HG02678 (cell line): ENCODE results near the gene GRAMD2A.
"Not testable (repeated sequence)": the region's sequence is repeated elsewhere in the genome, so short reads cannot be mapped to it uniquely, and the experiment has no call there.

ENCODE experiments used
- ATAC-seq: cut with Tn5 transposase; IDR thresholded peaks from one replicate; pipeline ENCODE4 v1.9.1; 2021; ENCODE audit warnings: mild to moderate bottlenecking, moderate library complexity; ENCODE audit not compliant: unreplicated experiment

GRAMD2A gene

DNA sequence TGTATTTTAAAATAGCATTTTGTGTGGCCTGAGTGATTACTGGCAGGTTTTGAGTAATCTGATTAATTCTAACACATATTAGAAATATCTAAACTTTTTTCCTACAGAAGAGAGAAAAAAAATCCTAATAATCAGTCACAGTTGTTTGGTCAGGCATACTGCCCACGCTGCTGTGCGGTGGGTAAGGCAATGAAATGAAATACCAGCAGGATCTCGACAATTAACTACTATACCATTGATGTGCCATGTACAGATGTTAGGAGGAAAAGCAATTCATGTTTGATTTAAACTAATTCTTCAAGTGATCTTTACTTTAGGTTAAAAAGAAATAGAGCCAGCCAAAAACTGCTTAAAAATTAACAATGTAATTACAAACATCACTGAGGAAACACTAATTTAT, 5.2 kb downstream of the GRAMD2A start:
- ATAC-seq: no peak

GRCh38 chr15:72189250-72189902, 8.2 kb downstream of the GRAMD2A start:
- no peak for ATAC-seq

GRCh38 chr15:72184165-72184811, 13.3 kb downstream of the GRAMD2A start:
- no peak for ATAC-seq

GRCh38 chr15:72183781-72184164, 13.8 kb downstream of the GRAMD2A start:
- ATAC-seq: no peak

GRCh38 chr15:72182673-72183072, 14.9 kb downstream of the GRAMD2A start:
- no peak for ATAC-seq

DNA sequence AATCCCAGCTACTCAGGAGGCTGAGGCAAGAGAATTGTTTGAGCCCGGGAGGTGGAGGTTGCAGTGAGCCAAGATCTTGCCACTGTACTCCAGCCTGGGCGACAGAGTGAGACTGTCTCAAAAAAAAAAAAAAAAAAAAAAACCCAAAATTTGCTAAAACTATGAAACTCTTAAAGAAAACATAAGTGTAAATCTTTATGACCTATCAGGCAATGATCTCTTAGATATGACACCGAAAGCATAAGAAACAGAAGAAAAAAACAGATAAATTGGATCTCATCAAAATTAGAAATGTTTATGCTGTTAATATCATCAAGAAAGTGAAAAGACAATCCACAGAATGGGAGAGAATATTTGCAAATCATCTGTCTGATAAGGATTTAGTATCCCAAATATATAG, 15.3 kb downstream of the GRAMD2A start:
- ATAC-seq: no peak

DNA sequence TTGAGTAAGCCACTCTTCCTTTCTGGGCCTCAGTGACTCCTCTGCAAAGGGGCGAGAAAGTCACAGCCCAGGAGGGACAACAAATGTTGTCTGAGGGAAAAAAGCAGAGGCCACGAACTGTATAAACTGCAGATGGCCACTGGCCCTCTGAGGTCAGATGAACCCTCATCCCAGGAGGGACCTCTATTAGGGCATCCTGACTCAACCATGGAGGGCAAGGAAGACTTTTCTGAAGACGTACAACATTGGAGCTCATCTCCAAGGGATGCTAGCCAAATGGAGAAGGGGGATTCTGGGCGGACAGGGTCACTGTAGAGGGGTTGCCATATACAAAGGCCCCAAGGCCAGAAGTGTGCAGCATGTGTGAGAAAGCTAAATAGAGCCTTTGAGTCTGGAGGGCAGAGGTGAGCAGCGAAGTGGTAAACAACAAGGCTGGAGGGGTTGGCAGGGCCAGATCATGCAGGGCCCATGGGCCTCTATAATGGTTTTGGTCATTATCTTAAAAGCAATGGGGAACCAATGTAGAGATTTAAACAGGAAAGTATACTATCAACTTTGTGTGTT, 16.7 kb downstream of the GRAMD2A start:
- no peak for ATAC-seq

GRCh38 chr15:72179950-72180581, 17.5 kb downstream of the GRAMD2A start:
- no peak for ATAC-seq

DNA sequence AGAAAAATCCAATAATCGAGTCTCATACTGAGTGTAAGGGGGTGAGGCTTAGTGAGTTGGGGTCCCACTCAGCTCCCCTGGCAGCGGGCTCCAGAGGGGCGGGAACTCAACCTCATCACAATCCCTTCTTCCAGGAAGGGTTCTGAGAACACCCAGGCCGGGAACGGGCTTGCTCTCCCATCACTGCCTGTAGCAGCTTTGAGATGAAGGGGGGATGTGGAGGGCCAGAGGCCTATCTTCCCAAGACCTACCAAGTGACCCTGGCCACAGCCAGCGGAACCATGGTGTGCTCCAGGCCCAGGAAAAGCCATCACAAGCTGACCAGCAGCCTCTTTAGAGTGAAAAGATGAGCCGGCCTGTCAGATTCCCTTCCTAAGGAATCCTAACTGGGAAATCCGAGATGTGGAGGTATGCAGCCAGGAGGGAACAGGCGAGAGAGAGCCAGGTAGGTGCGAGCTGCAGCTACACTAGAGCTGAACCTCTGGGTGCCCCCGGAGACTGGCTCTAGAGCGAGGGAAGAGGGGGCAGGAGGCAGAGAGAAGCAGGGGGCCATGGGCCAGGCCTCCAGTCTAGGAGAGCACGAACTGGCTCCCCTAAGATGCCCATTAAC, 18.5 kb downstream of the GRAMD2A start:
- ATAC-seq: no peak

- ATAC-seq: no peak
Measured at GRCh38 chr15:72176743-72177142, 20.8 kb downstream of the GRAMD2A start.

DNA sequence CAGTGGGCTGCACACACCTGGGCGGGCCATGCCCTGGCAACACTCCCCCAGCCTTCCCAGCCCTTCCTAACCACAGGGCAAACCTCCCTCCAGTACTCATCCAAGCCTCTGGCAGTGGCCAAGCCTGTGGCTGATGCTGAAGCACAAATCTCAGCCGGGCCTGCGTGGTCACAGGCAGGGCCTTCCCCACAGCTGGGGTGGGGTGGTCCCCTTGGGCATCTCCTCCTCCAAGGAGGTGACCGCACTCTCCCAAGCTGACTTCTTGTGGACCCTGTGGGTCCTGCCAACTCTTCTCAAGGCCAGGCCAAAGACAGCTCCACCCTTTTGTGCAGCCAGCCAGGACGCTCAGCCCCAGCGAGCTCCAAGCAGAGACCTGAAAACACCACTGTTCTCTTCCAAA, 21.4 kb downstream of the GRAMD2A start:
- no peak for ATAC-seq

DNA sequence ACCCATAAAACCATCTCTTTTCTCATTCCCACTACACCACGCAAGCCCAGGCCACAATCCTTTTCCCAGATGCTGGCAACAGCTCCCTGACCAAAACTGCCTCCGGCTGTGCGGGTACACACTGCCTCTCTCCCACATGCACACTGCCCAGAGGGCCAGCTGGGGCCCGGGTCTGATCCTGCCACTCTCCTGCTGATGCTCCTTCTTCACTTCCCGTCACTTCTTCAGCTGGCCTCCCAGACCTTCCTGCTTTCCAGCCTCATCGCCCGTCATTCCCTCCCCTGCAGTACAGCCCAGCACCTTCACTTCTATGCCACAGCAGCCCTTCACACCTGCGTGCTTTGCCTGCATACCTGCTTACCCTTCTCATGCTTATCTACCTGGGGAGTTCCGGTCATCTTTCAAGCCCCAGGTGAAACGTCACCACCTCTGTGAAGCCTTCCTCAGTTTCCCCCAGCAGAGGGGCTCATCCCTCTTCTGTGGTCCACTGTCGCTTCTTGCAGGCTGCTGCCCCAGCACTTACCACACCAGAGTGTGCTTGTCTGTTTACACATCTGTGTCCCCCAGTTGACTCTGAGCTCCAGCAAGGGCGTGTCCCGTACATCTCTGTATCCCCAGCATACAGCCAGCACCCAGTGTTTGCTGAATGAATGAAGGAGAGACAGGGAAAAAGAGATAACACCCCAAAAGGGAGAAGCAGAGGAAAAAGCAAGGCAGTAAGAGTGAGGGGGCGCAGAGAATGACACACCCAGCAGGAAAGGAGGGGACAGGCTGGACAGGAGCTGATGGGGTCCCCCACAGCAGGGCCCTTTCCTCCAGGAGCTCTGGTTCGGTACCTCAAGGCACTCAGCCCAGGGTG, 22.2 kb downstream of the GRAMD2A start:
- ATAC-seq: no peak

DNA sequence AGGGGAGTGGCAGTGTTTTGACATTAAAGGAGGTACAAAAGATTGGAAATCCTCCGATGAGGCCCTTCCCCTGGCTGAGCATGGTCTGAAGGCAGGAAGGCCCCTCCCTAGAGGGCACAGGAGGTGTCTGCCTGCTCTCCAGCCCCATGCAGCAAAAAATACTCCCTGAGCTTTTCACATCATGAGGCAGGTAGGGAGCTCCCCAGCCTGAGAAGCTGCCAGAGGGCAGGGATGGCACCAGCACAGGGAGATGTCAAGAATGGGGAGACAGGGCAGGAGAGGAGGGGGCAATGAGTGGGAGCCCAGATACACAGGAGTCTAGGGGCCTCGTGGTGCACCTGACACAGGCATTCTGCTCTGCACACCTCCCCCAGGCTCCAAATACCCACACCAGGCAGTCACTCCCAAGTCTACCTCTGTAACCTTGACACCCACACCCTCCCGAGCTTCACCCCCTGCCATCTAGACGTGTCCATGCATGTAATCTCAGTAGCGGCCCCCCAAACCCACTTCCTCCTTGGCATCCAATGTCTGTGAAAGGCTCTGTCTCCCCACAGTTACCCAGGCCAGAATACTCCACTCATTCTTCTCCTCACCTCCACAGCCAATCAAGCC, 22.9 kb downstream of the GRAMD2A start:
- no peak for ATAC-seq

DNA sequence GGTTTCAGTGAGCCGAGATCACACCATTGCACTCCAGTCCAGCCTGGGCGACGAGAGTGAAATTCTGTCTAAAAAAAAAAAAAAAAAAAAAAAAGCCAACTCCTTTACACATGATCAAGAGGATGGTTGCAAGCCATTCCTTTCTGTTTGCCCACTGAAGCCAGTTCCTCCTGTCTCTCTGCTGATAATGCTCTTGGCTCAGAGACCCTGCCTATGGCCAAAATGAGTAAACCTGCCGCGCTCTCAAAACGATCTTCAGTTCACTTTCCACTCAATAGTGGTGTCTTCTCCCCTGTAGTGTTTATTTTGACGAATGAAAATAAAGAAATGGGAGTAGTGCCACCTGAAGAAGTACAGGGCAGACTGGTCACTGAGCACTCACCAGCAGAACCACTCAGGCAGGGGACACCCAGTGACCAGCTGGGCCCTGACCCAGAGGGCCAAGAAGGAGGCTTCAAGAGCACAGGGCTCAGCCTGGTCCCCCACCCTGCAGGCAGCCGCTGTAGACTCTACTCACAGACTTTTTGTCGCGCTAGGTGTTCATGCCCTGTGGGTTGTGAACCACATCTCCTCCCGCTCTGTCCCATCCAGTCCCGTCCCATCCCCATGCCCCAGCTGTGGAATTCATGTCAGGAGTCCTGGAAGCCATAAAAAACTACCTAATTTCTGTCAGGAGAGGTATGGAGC, 23.6 kb downstream of the GRAMD2A start:
- no peak for ATAC-seq

DNA sequence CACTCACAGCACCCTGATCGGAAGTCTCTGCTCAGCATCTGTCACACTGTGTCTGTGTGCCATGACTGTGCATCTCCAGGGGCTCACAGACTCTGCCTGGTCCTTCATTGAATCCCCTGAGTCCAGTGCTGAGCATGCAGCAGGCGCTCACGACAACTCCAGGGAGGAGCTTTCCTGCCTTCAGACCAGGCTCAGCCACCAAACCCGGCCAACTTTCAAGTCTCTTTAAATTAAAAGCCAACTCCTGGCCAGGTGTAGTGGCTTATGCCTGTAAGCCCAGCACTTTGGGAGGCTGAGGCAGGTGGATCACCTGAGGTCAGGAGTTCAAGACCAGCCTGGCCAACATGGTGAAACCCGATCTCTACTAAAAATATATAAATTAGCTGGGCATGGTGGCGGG, 24.2 kb downstream of the GRAMD2A start:
- no peak for ATAC-seq

DNA sequence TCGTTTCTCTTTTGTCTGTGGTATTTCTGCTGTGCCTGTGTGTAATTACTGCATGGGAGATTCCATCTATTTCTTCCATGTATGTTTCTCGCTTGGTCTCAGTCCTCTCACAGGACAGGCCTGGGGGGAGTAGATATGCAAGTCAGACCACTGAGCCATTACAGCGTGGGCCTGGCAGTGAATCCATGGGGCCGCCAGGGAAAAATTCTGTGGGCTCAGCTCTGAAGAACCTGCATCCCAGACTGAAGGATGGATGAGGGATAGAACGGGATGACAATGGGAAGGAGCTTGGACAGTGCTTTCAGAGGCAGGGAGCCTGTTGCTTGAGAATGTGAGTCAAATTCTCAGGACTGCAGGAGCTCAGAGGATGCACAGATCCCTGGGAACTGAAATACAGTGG, 24.8 kb downstream of the GRAMD2A start:
- no peak for ATAC-seq

DNA sequence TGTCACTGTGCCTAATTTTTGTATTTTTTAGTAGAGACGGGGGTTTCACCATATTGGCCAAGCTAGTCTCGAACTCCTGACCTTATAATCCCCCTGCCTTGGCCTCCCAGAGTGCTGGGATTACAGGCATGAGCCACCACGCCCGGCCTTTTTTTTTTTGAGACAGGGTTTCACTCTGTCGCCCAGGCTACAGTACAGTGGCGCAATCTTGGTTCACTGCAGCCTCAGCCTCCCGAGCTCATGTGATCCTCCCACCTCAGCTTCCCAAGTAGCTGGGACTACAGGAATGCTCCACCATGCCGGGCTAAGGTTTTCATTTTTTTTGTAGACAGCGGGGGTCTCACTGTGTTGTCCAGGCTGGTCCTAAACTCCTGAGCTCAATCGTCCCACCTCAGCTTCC, 25.6 kb downstream of the GRAMD2A start:
- not testable (repeated sequence) for ATAC-seq

DNA sequence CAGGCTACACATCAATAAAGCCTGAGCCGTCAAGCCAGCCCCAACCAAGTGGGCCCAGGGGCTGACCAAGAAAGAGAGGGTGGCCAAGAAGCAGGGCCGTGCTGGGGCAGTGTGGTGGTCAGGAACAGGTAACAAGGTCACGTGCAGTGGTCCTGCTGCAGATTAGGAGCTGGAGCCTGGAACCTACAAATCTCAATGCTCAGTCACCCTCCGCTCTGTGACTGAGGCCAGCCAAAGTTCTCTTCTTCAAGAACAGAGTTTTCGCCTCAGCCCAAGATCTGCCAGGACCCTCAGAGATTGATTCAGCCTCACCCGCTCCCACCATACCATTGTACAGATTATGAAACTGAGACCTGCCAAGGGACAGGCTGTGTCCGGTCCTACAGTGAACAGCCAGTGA, 26.9 kb downstream of the GRAMD2A start:
- ATAC-seq: no peak

DNA sequence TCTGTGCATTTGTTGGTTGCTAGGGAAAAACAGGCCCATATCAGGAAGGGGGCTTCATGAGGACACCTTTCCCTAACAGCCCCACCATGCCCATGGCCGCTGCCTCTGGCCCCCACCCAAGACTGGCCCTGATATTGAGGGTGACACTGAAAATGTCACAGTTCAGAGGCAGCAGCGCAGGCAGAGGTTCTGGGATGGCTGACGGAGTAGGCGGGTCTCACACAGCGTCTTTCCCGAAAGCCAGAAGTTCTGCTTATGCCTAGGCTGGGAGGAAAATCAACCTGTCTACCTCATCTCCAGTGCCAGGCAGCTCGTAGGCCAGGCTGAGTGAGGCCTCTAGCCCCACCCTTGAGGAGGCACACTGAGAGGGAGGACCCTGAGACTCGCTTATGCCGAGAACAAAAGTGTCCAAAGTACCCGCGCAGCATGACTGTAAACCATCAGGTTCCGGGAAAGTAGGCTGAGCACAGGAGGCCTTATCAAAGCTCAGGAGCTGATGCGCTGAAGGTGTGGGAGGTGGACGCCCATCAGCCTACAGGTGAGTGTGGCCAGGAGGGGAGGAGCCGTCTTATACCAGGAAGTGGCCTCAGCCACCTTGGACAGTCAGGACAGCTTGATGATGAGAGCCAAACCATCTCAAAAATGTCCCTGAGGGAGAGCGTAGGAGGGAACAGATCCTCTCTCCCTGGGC, 27.5 kb downstream of the GRAMD2A start:
- ATAC-seq: no peak
